GM19324 (cell line): ENCODE measurements around the gene CSDE1.

ENCODE experiments used
- ATAC-seq: cut with Tn5 transposase; IDR thresholded peaks from one replicate; pipeline ENCODE4 v1.9.1; 2021; ENCODE audit warnings: mild to moderate bottlenecking, moderate library complexity; ENCODE audit not compliant: unreplicated experiment, low FRiP score

CSDE1 gene

DNA sequence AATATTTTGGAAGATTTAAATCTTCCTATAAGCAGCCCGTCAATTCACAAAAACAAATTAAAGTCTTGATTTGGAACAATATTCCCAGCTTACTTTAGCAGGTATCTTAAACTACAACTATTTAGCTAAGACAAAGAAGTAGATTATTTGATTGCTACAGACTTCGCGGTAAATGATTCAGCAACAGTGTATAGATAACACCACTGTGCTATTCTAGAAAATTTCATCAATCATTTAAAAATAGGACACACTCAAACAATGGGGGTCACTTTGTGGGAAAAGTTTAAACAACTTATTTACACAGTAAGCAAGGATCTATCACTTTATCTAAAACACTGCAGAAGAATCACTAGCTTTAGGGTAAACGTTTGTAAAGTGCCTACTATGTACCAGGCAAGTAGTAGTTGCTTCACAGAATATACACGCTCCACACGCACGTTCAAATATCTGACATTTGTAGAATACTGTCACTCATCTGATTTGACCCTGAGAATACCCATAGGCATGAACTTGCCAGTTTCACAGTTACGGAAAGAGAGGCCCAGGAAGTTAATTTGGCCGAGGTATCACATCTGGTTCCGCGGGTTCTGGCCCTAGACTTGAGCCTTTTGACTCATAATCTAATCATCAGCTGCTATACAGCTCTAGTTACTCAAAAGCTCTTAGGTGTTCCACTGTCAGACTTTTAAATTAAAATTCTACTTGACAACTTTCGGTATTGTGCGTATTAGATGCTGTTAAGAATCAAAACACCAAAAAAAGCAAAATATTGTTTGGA is 88.8 kb downstream of the CSDE1 start:
- ATAC-seq: no peak

DNA sequence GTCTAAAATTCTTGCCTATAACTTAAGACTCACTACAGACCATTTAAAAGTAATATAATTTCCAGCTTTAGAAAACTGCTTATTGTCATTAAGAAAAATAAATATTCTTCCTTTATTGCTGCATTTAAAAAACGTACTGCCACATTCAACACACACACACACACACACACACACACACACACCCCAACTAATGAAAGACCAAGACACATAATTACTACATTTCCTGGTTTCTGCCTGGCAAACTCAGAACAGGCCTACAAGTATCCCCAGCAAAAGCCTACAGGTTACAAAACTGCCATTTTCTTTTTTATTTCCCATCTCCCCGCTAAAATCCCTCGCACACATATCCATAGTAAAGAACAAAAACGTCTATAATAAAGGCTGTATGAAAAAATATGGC is 89.4 kb downstream of the CSDE1 start:
- no peak for ATAC-seq

DNA sequence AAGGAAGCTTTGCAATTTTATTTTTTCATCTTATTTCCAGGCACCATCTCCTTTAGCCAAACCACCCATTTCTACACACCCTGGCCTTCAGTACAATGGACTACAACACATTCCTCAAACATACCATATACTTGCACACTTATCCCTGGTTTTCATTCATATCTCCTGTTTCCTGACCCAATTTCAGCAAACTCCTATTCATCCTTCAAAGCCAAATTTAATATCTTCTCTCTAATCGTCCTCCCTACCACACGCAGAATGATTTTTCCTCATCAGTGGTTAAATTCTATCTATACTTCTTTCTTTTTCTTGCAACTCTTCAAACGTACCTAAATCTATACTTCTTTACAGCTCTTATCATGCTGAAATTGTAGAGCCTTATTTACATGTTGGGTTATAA is 90.8 kb downstream of the CSDE1 start:
- no peak for ATAC-seq
